HG02981 (cell line): ENCODE measurements around the gene RNF40.
"Not testable (repeated sequence)": the region's sequence is repeated elsewhere in the genome, so short reads cannot be mapped to it uniquely, and the experiment has no call there.

Source experiments
- ATAC-seq: cut with Tn5 transposase; IDR thresholded peaks from one replicate; pipeline ENCODE4 v1.9.1; 2021; ENCODE audit warnings: mild to moderate bottlenecking, moderate library complexity; ENCODE audit not compliant: unreplicated experiment

Gene RNF40

GRCh38 chr16:30780549-30780948 is 18.4 kb downstream of the RNF40 start:
- ATAC-seq = no peak

- ATAC-seq = no peak
Measured at GRCh38 chr16:30782486-30783279, 20.6 kb downstream of the RNF40 start.

GRCh38 chr16:30783280-30784109 is 21.4 kb downstream of the RNF40 start:
- no peak for ATAC-seq

- ATAC-seq = no peak
Measured at GRCh38 chr16:30784215-30784614, 22.1 kb downstream of the RNF40 start.

GRCh38 chr16:30785126-30786106 is 23.3 kb downstream of the RNF40 start:
- ATAC-seq = no peak

- ATAC-seq = no peak
Measured at GRCh38 chr16:30786115-30786935, 24.2 kb downstream of the RNF40 start.

- ATAC-seq = no peak
Measured at GRCh38 chr16:30786936-30787612, 25.0 kb downstream of the RNF40 start, which contains the start of gene ZNF629. TSS of gene ZNF629 (minus strand) at chr16:30787205. CDS start at chr16:30784482, 2,723 bp downstream.

- no peak for ATAC-seq
Measured at GRCh38 chr16:30787613-30788378, 25.7 kb downstream of the RNF40 start.

GRCh38 chr16:30793508-30794069 is 31.5 kb downstream of the RNF40 start:
- no peak for ATAC-seq

GRCh38 chr16:30794634-30795033 is 32.5 kb downstream of the RNF40 start:
- ATAC-seq = no peak

GRCh38 chr16:30797670-30798309 is 35.7 kb downstream of the RNF40 start:
- ATAC-seq = no peak

- no peak for ATAC-seq
Measured at GRCh38 chr16:30802936-30803335, 40.8 kb downstream of the RNF40 start.

GRCh38 chr16:30805056-30805369 is 42.9 kb downstream of the RNF40 start:
- ATAC-seq = no peak

GRCh38 chr16:30805370-30806169 is 43.4 kb downstream of the RNF40 start:
- peak; percentile 51 for ATAC-seq

- no peak for ATAC-seq
Measured at GRCh38 chr16:30808146-30808545, 46.0 kb downstream of the RNF40 start.

GRCh38 chr16:30808890-30809426 is 46.8 kb downstream of the RNF40 start:
- not testable (repeated sequence) for ATAC-seq

- not testable (repeated sequence) for ATAC-seq
Measured at GRCh38 chr16:30809675-30810074, 47.6 kb downstream of the RNF40 start.
